Activated CD8-positive, alpha-beta T cell treated with anti-CD3 and anti-CD28 coated beads for 36 hours (primary cell): ENCODE data around the gene TMEM190. TPM values are rescaled to one million over a fixed set of nuclear protein-coding genes. Genes with fewer than 3 reads are reported as not detected.

Source experiments
- ATAC-seq: fragments of 200-7000 bp; cut with Tn5 transposase; one replicate; pipeline ENCODE4 v1.10.0; 2021; ENCODE audit warnings: mild to moderate bottlenecking, moderate library complexity
- CTCF ChIA-PET: fragments of 350-600 bp; sonication (Branson Sonifier 250); formaldehyde crosslinking; loops from one replicate; lab custom pipeline; 2021; ENCODE audit warnings: antibody characterized with exemption; lab: Charles Lee
- POLR2A ChIA-PET: fragments of 350-600 bp; sonication (Branson Sonifier 250); formaldehyde crosslinking; loops from one replicate; lab custom pipeline; 2021; ENCODE audit warnings: antibody characterized with exemption; lab: Charles Lee
- DNase-seq: peaks from one replicate; pipeline ENCODE4 v3.0.0-alpha.2; 2020
- H3K27ac Mint-ChIP-seq: one replicate; pipeline ENCODE4 v1.8.0; 2021; ENCODE audit warnings: mild to moderate bottlenecking, mixed read lengths
- H3K27me3 Mint-ChIP-seq: one replicate; pipeline ENCODE4 v1.8.0; 2021; ENCODE audit warnings: mixed read lengths
- H3K36me3 Mint-ChIP-seq: one replicate; pipeline ENCODE4 v1.8.0; 2021; ENCODE audit warnings: low read depth, mixed read lengths
- H3K4me1 Mint-ChIP-seq: one replicate; pipeline ENCODE4 v1.8.0; 2021; ENCODE audit warnings: low read depth, mixed read lengths
- H3K4me3 Mint-ChIP-seq: one replicate; pipeline ENCODE4 v1.8.0; 2021; ENCODE audit warnings: mild to moderate bottlenecking, moderate library complexity, mixed read lengths
- H3K9me3 Mint-ChIP-seq: one replicate; pipeline ENCODE4 v1.8.0; 2021; ENCODE audit warnings: mixed read lengths
- intact Hi-C: fragments of 100-400 bp; cut with micrococcal nuclease; formaldehyde crosslinking; loops from one replicate; pipeline ENCODE4 v1.10.0; 2022
- total RNA-seq, 2 experiments: library from RNA; stranded (reverse); gene quantifications; one replicate each; pipeline ENCODE4 v1.2.3, GENCODE V29; 2021
- TF ChIP-seq, protein P1 (sequence below): fragments of 200-600 bp; IDR thresholded peaks from one replicate; pipeline ENCODE4 v1.8.0; 2022; ENCODE audit warnings: antibody characterized with exemption, mild to moderate bottlenecking

The TMEM190 gene
- total RNA-seq, 2 experiments from 2014 or later, result not detected

GRCh38 chr19:55352040-55352439, 24.6 kb upstream of the TMEM190 start:
- intact Hi-C loops, result no loop called here
- TF ChIP-seq, protein P1, sequence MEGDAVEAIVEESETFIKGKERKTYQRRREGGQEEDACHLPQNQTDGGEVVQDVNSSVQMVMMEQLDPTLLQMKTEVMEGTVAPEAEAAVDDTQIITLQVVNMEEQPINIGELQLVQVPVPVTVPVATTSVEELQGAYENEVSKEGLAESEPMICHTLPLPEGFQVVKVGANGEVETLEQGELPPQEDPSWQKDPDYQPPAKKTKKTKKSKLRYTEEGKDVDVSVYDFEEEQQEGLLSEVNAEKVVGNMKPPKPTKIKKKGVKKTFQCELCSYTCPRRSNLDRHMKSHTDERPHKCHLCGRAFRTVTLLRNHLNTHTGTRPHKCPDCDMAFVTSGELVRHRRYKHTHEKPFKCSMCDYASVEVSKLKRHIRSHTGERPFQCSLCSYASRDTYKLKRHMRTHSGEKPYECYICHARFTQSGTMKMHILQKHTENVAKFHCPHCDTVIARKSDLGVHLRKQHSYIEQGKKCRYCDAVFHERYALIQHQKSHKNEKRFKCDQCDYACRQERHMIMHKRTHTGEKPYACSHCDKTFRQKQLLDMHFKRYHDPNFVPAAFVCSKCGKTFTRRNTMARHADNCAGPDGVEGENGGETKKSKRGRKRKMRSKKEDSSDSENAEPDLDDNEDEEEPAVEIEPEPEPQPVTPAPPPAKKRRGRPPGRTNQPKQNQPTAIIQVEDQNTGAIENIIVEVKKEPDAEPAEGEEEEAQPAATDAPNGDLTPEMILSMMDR, result no peak
- Mint-ChIP-seq H3K27ac (no peak overlapping the region), H3K27me3 (peaks cover 48% of the 10 kb centered on the region), H3K9me3 (no peaks in the 10 kb centered on the region), H3K36me3 (peaks cover 3% of the 10 kb centered on the region), H3K4me1 (peaks cover 15% of the 10 kb centered on the region), H3K4me3 (no peak overlapping the region)
- no peak for ATAC-seq
- DNase-seq, result peak; percentile 30
- CTCF ChIA-PET, result no interaction called here
- POLR2A ChIA-PET, result interaction anchor here (0.6 to 1.8 kb wide), 4 partner anchors 14 to 101 kb away, joined by 3 to 9 read pairs (median 3); partner anchors contain the start of gene TMEM238

- intact Hi-C loops, result no loop called here
- DNase-seq (no peak), ATAC-seq (no peak)
- Mint-ChIP-seq H3K4me1 (peaks cover 15% of the 10 kb centered on the region), H3K27ac (no peak overlapping the region), H3K4me3 (no peak overlapping the region), H3K36me3 (peaks cover 3% of the 10 kb centered on the region), H3K27me3 (peaks cover 51% of the 10 kb centered on the region), H3K9me3 (no peaks in the 10 kb centered on the region)
- ChIA-PET POLR2A (interaction anchor here (1.0 to 1.8 kb wide), 4 partner anchors 20 to 216 kb away, joined by 3 to 9 read pairs (median 3); partner anchors contain the start of gene TMEM238), CTCF (no interaction called here)
- TF ChIP-seq, protein P1, result no peak
Measured at GRCh38 chr19:55352549-55353145, 24.0 kb upstream of the TMEM190 start.

GRCh38 chr19:55353356-55353802, 23.2 kb upstream of the TMEM190 start:
- Mint-ChIP-seq H3K4me3 (peak overlapping the region; percentile 61), H3K4me1 (peaks cover 15% of the 10 kb centered on the region), H3K27ac (no peak overlapping the region), H3K27me3 (peaks cover 51% of the 10 kb centered on the region), H3K36me3 (peaks cover 3% of the 10 kb centered on the region), H3K9me3 (no peaks in the 10 kb centered on the region)
- ChIA-PET CTCF (no interaction called here), POLR2A (interaction anchor here (0.6 to 1.8 kb wide), 5 partner anchors 11 to 217 kb away, joined by 3 to 9 read pairs (median 3); partner anchors contain the start of gene TMEM238)
- intact Hi-C loops, result no loop called here
- no peak for DNase-seq
- TF ChIP-seq, protein P1, result no peak
- ATAC-seq, result no peak

DNA sequence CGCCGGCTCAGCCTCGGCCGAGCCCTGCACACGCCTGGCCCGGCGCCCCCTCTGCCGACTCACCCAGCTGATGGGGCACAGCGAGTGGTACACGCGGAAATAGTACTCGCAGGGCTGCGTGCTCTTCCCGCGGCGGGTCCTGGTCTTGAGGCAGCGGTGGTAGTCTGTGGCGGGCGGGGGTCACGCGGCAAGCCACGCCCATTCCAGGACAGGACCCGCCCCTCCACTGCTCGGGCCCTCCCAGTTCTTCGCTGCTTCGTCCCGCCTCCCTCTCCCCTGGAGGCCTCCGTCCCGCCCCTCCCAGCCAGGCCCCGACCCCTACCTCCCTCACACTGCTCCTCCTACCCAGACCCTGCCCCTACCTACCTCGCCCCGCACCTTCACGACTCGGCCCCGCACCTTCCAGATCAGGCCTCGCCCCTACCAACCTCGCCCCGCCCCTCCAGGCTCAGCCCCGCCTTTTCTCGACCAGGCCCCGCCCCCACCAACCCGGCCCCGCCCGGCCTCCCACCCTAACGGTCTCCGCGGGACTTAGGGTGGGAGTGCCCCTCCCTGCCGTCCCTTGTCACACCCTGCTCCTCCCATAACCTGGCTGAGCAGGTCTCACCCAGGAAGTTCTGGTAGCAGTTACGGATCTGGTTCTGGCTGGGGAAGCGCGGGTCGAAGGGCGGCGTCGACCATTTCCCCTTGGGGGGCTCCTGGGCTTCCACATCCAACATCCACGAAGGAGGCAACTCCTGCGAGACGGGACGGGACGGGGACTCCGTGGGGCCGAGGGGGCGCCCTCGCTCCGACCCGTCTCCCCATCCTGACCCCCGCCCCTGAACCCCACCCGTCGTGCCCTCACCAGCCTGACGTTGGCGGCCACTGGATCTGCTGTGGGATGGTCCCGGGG, 22.6 kb upstream of the TMEM190 start:
- POLR2A ChIA-PET, result interaction anchor here (0.6 to 1.8 kb wide), 7 partner anchors 11 to 218 kb away, joined by 3 to 9 read pairs (median 4); partner anchors contain the start of gene TMEM238
- DNase-seq (peak; percentile 76), ATAC-seq (peak; percentile 90)
- intact Hi-C loops, result no loop called here
- peaks cover 51% of the 10 kb centered on the region for H3K27me3 Mint-ChIP-seq
- H3K9me3 Mint-ChIP-seq, result no peaks in the 10 kb centered on the region
- H3K4me1 Mint-ChIP-seq, result peaks cover 15% of the 10 kb centered on the region
- H3K36me3 Mint-ChIP-seq, result no peaks in the 10 kb centered on the region
- CTCF ChIA-PET, result no interaction called here
- H3K27ac Mint-ChIP-seq, result no peak overlapping the region
- TF ChIP-seq, protein P1, result no peak
- H3K4me3 Mint-ChIP-seq, result peak overlapping the region; percentile 61
